VCaP (cell line): ENCODE data around the gene TBCA.

Experiments
- H3K27ac ChIP-seq: fragments of 450-650 bp; 2 replicates; pipeline ENCODE4 v1.5.1; 2017
- TF ChIP-seq, protein P1 (sequence below): fragments of 450-650 bp; conservative IDR thresholded peaks from 2 replicates; pipeline ENCODE4 v1.5.1; 2017; ENCODE audit warnings: mild to moderate bottlenecking, moderate library complexity

TBCA gene

DNA sequence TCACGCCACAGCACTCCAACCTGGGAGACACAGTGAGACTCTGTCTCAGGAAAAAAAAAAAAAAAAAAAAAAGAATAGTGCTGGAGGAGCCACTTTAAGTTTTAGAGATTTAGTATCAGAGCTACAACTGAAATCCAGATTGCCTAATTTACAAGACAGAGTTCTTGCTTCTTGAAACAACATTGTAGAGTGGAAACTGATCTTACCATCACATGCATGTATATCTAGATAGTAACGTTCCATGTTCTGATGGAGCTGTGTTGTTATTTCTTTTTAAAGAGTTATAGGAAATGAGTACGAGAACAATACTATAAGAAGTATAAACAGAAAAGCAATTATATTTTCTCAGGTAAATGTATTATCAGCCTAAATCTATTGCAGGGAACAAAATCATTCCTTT, 48.9 kb downstream of the TBCA start:
- H3K27ac ChIP-seq, result no peak overlapping the region
- TF ChIP-seq, protein P1, sequence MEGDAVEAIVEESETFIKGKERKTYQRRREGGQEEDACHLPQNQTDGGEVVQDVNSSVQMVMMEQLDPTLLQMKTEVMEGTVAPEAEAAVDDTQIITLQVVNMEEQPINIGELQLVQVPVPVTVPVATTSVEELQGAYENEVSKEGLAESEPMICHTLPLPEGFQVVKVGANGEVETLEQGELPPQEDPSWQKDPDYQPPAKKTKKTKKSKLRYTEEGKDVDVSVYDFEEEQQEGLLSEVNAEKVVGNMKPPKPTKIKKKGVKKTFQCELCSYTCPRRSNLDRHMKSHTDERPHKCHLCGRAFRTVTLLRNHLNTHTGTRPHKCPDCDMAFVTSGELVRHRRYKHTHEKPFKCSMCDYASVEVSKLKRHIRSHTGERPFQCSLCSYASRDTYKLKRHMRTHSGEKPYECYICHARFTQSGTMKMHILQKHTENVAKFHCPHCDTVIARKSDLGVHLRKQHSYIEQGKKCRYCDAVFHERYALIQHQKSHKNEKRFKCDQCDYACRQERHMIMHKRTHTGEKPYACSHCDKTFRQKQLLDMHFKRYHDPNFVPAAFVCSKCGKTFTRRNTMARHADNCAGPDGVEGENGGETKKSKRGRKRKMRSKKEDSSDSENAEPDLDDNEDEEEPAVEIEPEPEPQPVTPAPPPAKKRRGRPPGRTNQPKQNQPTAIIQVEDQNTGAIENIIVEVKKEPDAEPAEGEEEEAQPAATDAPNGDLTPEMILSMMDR, result no peak

DNA sequence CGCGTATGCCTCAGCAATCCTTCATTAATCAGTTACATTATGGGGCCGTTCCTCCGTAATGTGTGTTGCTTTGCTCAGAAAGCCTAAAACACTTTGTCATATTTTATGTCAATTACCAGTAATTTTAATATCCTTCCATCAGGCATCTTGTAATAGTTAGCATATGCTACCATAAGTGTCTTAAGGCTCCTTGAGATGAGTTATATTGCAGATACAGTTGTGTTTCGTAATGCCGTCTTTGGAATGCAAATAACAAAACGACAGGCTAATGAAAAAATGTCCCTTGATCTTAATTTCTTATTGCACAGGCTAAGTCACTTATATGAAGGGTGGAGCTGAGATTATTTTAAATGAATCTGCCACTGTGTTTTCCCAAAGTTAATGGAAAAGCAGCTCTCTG, 50.5 kb downstream of the TBCA start:
- TF ChIP-seq, protein P1, result no peak
- no peak overlapping the region for H3K27ac ChIP-seq

GRCh38 chr5:77724934-77725333, 51.2 kb downstream of the TBCA start:
- no peak overlapping the region for H3K27ac ChIP-seq
- TF ChIP-seq, protein P1, result no peak

DNA sequence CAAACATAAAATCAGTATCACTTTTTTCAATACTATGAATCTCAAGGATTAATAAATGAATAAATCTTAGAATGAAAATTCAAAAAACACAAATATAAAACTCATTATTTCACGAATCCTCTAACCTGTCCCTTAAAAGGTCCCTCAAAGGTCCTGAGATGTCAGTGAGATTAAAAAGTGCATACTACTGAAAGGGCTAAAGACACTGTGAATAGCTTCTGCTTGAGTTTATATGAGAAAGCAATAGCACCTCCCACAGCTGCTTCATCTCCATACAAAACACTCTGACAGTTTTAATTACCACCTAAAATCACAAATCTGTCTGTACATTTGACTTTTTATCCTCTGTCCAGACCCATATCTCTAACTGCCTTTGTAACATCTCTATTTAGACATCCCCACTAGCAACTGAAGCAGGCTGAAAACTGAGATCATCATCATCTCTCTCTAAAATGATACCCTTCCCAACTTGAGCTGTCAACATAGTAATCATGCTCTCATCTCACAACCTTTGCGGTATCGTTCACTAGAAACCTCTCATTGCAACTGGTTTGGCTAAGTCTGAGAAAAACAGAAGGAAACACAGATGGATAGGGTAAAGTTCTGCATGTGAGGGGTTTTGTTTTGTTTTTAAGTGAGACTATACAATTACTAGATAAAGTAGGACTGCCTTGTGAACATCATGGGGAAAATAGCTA, 56.3 kb downstream of the TBCA start:
- TF ChIP-seq, protein P1, result no peak
- no peak overlapping the region for H3K27ac ChIP-seq

DNA sequence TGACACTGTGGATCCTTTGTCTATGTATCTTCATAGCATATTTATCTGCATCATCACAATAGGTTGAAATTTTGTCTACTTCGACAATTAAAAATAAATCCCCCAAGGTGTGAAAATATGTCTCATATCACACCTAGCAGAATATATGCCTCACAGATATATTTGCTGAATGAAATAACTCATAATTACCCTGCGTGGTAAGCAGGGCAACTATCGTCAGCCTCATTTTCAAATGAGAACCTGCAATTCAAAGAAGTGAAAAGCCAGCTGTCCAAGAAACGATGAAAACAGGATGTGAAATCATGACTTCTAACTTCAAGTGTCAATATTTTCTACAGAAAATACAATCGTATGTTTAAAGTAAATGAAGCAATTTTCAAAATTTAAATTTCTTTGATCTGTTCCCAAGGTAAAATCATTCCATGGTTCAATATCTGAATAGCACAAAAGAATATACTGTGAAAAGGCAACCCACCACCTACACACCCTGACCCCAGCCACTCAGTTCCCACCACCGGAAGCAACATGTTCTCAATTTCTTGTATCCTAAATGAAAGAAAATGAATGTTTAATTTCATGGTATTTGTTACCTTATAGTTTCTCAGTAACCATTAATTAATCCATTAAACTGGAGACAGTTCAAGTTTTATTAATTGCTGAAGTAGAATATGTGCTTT, 57.1 kb downstream of the TBCA start:
- no peak overlapping the region for H3K27ac ChIP-seq
- TF ChIP-seq, protein P1, result no peak

DNA sequence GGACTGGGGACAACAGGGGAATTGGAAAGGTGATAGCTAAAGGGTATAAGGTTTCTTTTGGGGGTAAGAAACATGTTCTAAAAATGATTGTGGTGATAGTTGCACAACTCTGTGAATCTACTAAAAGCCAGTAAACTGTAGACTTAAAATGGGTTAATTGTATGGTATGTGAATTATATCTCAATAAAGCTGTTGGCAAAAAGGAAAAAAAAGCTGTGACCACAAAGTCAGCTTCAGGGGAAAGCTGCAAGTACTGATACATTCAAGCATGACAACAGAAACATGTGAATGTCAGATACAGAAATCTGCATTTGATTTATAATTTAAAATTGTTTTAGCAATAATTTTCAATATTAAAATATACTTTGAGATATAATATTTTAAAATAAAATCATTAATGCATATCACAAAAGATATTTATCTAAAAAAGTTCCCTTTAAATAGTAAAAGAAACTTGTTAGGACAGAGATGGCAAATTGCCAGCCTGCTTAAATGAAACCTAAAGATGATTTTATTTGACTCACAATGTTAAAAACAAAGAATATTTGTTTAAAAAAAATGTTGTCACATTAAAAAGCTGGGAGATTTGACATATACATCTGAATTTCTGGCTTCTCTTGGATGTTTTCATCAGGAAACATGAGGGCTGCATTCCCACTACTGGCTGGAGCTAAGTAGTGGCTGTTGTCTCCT, 66.0 kb downstream of the TBCA start:
- H3K27ac ChIP-seq, result no peak overlapping the region
- TF ChIP-seq, protein P1, result no peak

- TF ChIP-seq, protein P1, result no peak
- no peak overlapping the region for H3K27ac ChIP-seq
Measured at GRCh38 chr5:77709340-77709739, 66.8 kb downstream of the TBCA start.
